Measurements from ENCODE around the gene B4GALNT4. TPM values are rescaled to one million over a fixed set of nuclear protein-coding genes. Genes with fewer than 3 reads are reported as not detected.

The B4GALNT4 gene
- total and polyA plus RNA-seq, 2 of the 13 experiments (the other 11 are each of a cell fraction or from before 2014, with no cell fraction given): 30.5 to 50.1 TPM

- TF ChIP-seq NFAT5 (CRISPR knock-in tag; IDR thresholded peaks at IDR 0.05) (no peak), CTCF (CRISPR knock-in tag; IDR thresholded peaks at IDR 0.05) (peak; percentile 38; the same call in 1 of the 2 replicates), SKI (IDR thresholded peaks at IDR 0.05; ENCODE audit: partially characterized antibody) (no peak), ZBTB20 (CRISPR knock-in tag; IDR thresholded peaks at IDR 0.05; ENCODE audit: borderline replicate concordance, low read depth) (no peak), HOXA9 (CRISPR knock-in tag; IDR thresholded peaks at IDR 0.05; ENCODE audit: borderline replicate concordance) (no peak), ZNF451 (CRISPR knock-in tag; IDR thresholded peaks at IDR 0.05) (no peak), ZBTB7B (CRISPR knock-in tag; IDR thresholded peaks at IDR 0.05) (no peak; the same call in 1 of the 2 replicates), TSC22D2 (CRISPR knock-in tag; IDR thresholded peaks at IDR 0.05; ENCODE audit: borderline replicate concordance) (no peak), RELA (CRISPR knock-in tag; IDR thresholded peaks at IDR 0.05) (no peak), ZFP41 (CRISPR knock-in tag; IDR thresholded peaks at IDR 0.05; ENCODE audit: borderline replicate concordance) (no peak), BCLAF1 (IDR thresholded peaks at IDR 0.05) (no peak), SOX5 (CRISPR knock-in tag; IDR thresholded peaks at IDR 0.05; ENCODE audit: borderline replicate concordance) (no peak), ZNF552 (CRISPR knock-in tag; IDR thresholded peaks at IDR 0.05; ENCODE audit: borderline replicate concordance) (no peak), LBX2 (CRISPR knock-in tag; IDR thresholded peaks at IDR 0.05; ENCODE audit: borderline replicate concordance) (no peak), NFE2L1 (CRISPR knock-in tag; IDR thresholded peaks at IDR 0.05; ENCODE audit: borderline replicate concordance) (no peak)
Observed at GRCh38 chr11:415640-416041, 46.3 kb downstream of the B4GALNT4 start (continued).
